Measurements from ENCODE around the gene ZNF697.

ZNF697 gene

DNA sequence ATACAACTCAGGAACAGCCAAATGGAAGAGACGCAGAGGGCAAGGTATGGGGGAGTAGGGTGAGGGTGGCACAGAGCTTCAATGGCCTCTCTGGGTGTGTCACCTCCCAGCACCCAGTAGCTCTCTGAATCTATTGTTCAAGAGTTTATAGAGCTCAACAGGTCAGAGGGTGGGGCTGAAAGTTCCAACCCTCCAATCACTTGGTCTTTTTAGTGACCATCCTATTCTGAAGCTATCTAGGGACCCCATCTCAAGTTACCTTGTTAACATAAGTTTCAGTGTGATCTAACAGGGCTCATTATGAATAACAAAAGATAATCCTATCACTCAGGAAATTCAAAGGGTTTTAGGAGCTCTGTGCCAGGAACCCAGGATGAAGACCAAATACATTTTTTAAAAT, 31.2 kb upstream of the ZNF697 start:
- TF ChIP-seq, protein P1, sequence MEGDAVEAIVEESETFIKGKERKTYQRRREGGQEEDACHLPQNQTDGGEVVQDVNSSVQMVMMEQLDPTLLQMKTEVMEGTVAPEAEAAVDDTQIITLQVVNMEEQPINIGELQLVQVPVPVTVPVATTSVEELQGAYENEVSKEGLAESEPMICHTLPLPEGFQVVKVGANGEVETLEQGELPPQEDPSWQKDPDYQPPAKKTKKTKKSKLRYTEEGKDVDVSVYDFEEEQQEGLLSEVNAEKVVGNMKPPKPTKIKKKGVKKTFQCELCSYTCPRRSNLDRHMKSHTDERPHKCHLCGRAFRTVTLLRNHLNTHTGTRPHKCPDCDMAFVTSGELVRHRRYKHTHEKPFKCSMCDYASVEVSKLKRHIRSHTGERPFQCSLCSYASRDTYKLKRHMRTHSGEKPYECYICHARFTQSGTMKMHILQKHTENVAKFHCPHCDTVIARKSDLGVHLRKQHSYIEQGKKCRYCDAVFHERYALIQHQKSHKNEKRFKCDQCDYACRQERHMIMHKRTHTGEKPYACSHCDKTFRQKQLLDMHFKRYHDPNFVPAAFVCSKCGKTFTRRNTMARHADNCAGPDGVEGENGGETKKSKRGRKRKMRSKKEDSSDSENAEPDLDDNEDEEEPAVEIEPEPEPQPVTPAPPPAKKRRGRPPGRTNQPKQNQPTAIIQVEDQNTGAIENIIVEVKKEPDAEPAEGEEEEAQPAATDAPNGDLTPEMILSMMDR (IDR thresholded peaks at IDR 0.05; ENCODE audit: insufficient read depth, low read length, poor library complexity, severe bottlenecking): no peak
- DNase-seq (ENCODE audit: extremely low read depth, insufficient read length): no peak
- H3K36me3 ChIP-seq (ENCODE audit: control insufficient read depth, insufficient read depth, low read length): no peaks in the 10 kb centered on the region
- no peak overlapping the region for H3K4me3 ChIP-seq (replicated peaks; ENCODE audit: low read depth, low read length)
- no peaks in the 10 kb centered on the region for H3K27me3 ChIP-seq (replicated peaks; ENCODE audit: control insufficient read depth, insufficient read depth, low read length)

DNA sequence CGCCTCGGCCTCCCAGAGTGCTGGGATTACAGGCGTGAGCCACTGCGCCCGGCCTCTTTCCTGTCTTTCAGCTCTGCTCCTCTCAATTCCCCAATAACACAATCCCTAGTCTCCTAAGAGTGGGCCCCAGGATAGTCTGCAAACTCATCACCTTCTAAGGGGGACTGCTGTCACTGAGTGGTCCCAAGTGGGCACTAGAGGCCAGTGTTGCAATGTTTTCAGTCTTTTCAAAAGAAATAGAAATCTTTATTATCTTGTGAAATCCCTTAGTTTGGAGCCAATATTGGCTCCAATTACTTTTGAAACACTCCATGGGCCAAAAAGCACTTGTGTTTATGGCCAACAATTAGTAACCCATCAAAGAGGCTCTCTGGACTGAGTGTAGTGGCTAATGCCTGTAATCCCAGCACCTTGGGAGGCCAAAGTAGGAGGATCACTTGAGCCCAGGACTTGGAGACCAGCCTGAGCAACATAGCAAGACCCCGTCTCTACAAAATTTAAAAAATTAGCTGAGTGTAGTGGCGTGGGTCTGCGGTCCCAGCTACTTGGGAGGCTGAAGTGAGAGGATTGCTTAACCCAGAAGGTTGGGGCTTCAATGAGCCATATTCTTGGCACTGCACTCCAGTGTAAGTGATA, 28.6 kb upstream of the ZNF697 start:
- no peaks in the 10 kb centered on the region for H3K36me3 ChIP-seq (ENCODE audit: control insufficient read depth, insufficient read depth, low read length)
- H3K27me3 ChIP-seq (replicated peaks; ENCODE audit: control insufficient read depth, insufficient read depth, low read length): no peaks in the 10 kb centered on the region
- H3K4me3 ChIP-seq (replicated peaks; ENCODE audit: low read depth, low read length): no peak overlapping the region
- DNase-seq (ENCODE audit: extremely low read depth, insufficient read length): no peak
- TF ChIP-seq, protein P1 (IDR thresholded peaks at IDR 0.05; ENCODE audit: insufficient read depth, low read length, poor library complexity, severe bottlenecking): no peak

DNA sequence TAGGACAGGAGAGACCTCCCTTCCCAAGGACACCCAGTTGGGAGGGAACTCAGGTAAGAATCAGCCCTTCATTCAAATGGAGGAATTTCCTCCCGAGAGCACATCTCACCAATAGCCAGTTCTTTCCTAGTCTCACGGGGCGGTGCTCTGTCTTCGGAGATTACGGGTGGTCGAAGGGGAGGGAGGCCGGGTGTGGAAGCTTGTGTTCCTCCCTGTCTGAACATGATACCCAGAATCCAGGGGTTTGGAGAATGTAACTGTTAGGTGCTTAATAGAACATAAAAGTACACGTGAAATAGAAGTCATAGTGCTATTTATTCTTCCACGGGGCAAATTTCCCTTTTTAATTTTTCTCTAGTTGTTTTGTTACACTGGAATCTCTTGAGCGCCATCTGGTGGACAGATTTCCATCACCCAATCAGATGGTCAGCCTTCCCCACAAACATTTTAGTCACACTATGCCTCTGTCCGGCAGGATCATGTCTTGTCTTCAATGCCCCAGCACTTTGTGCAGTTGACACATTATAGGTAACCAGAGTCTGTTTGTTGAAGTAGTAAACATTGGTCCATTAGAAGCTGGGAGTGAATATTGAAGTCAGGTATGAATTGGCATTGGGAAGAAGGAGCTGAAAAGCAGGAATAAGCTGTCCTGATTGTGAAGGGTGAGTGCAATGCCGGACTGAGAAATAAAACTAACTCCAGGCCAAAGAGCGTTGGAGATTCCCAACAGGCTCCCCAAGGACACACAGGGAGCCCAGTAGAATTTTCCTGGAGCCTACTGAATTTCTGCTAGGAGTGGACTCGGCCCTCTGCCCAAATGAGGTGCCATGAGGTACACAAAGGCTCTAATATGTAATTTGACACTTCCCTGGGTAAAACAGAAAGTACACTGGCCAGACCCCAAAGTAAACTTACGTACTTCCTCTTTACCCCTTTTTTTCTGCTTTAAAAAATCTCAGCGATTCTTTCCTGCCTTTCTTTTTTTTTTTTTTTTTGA, 27.6 kb upstream of the ZNF697 start:
- TF ChIP-seq, protein P1 (IDR thresholded peaks at IDR 0.05; ENCODE audit: insufficient read depth, low read length, poor library complexity, severe bottlenecking): peak; percentile 70
- DNase-seq (ENCODE audit: extremely low read depth, insufficient read length): peak; percentile 19
- H3K36me3 ChIP-seq (ENCODE audit: control insufficient read depth, insufficient read depth, low read length): no peaks in the 10 kb centered on the region
- no peaks in the 10 kb centered on the region for H3K27me3 ChIP-seq (replicated peaks; ENCODE audit: control insufficient read depth, insufficient read depth, low read length)
- peak overlapping the region; percentile 51 for H3K4me3 ChIP-seq (replicated peaks; ENCODE audit: low read depth, low read length)

DNA sequence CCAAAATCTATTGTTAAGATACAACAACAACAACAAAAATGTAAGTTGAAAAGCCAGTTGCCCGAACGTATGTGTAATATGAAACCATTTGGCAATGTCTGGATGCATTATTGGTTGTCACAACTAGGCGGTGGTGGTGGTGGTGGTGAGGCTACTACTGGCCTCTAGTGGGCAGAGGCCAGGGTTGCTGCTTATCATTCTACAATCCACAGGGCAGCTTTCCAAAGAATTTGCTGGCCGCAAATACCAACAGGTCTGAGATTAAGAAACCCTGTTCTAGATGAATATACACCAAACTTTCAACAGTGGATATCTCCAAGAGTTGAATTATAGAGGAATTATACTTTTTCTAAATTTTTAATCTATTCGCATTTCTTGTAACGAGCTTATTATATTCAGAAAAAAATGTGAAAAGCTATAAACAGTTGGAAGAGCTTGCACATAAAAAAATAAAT, 26.8 kb upstream of the ZNF697 start:
- Histone ChIP-seq H3K4me3 (replicated peaks; ENCODE audit: low read depth, low read length) (peak overlapping the region; percentile 51), H3K27me3 (replicated peaks; ENCODE audit: control insufficient read depth, insufficient read depth, low read length) (no peaks in the 10 kb centered on the region), H3K36me3 (ENCODE audit: control insufficient read depth, insufficient read depth, low read length) (no peaks in the 10 kb centered on the region)
- TF ChIP-seq, protein P1 (IDR thresholded peaks at IDR 0.05; ENCODE audit: insufficient read depth, low read length, poor library complexity, severe bottlenecking): peak; percentile 89
- DNase-seq (ENCODE audit: extremely low read depth, insufficient read length): no peak

DNA sequence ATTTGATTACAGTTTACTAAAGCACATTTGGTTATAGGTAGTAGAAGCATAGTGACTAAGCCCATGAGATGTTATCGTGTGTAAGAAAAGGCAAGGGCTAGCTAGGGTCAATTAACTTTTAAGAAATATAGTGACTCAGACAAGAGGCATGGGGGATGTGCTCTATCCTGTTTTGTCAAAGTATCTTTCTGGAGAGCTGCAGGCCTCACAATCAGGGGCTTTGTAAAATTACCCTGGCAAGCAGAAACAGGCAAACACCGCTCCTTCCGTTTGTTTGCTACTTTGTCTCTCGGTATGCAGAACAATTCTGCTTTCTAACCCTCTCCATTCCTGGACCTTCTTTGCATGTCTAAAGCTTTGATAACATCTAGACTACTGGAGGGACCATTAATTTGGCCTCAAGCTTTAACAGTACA, 26.1 kb upstream of the ZNF697 start:
- TF ChIP-seq, protein P1 (IDR thresholded peaks at IDR 0.05; ENCODE audit: insufficient read depth, low read length, poor library complexity, severe bottlenecking): no peak
- DNase-seq (ENCODE audit: extremely low read depth, insufficient read length): no peak

More for the DNA sequence above, 26.1 kb upstream of the ZNF697 start:
- no peaks in the 10 kb centered on the region for H3K36me3 ChIP-seq (ENCODE audit: control insufficient read depth, insufficient read depth, low read length)
- no peaks in the 10 kb centered on the region for H3K27me3 ChIP-seq (replicated peaks; ENCODE audit: control insufficient read depth, insufficient read depth, low read length)
- no peak overlapping the region for H3K4me3 ChIP-seq (replicated peaks; ENCODE audit: low read depth, low read length)
